Measurements from ENCODE around the gene USP10. TPM values are rescaled to one million over a fixed set of nuclear protein-coding genes. Genes with fewer than 3 reads are reported as not detected.
"Not testable (repeated sequence)": the region's sequence is repeated elsewhere in the genome, so short reads cannot be mapped to it uniquely, and the experiment has no call there.

The USP10 gene
- total RNA-seq, 2 experiments from 2014 or later: 99.3 to 106 TPM

- Histone ChIP-seq H3K4me1 (ENCODE audit: insufficient read depth, low read length) (no peaks in the 10 kb centered on the region), H3K36me3 (ENCODE audit: insufficient read depth, low read length) (no peaks in the 10 kb centered on the region), H3K27me3 (ENCODE audit: control insufficient read depth in 1 of 2, insufficient read depth in 2 of 2, low read length in 2 of 2) (peaks cover 0 to 5% of the 10 kb centered on the region in 2 experiments), H3K4me3 (ENCODE audit: low read length) (no peak overlapping the region), H3K27ac (ENCODE audit: low read depth in 1 of 2, low read length in 2 of 2) (no peak overlapping the region), H3K9me3 (ENCODE audit: control insufficient read depth in 1 of 2, insufficient read depth in 1 of 2, low read length in 2 of 2) (no peaks in the 10 kb centered on the region)
- H3K9me3 Mint-ChIP-seq: no peaks in the 10 kb centered on the region
- no peak overlapping the region for H3K27ac Mint-ChIP-seq
- no peak for DNase-seq
- no peaks in the 10 kb centered on the region for H3K4me1 Mint-ChIP-seq (ENCODE audit: low read depth)
- intact Hi-C loops (cut with DNase I, micrococcal nuclease): no loop called here
- no peak overlapping the region for H3K4me3 Mint-ChIP-seq
- CTCF ChIA-PET: interaction anchor here (2.7 kb wide), 1 partner anchor 15 kb away, joined by 7 read pairs; no protein-coding TSS in a partner anchor
- ATAC-seq (ENCODE audit: poor library complexity): no peak
- POLR2A ChIA-PET: interaction anchor here (1.1 kb wide), 1 partner anchor 14 kb away, joined by 3 read pairs; no protein-coding TSS in a partner anchor
- TF ChIP-seq, protein P1, sequence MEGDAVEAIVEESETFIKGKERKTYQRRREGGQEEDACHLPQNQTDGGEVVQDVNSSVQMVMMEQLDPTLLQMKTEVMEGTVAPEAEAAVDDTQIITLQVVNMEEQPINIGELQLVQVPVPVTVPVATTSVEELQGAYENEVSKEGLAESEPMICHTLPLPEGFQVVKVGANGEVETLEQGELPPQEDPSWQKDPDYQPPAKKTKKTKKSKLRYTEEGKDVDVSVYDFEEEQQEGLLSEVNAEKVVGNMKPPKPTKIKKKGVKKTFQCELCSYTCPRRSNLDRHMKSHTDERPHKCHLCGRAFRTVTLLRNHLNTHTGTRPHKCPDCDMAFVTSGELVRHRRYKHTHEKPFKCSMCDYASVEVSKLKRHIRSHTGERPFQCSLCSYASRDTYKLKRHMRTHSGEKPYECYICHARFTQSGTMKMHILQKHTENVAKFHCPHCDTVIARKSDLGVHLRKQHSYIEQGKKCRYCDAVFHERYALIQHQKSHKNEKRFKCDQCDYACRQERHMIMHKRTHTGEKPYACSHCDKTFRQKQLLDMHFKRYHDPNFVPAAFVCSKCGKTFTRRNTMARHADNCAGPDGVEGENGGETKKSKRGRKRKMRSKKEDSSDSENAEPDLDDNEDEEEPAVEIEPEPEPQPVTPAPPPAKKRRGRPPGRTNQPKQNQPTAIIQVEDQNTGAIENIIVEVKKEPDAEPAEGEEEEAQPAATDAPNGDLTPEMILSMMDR (IDR thresholded peaks at IDR 0.05): no peak
- no peaks in the 10 kb centered on the region for H3K36me3 Mint-ChIP-seq (ENCODE audit: low read depth)
- H3K27me3 Mint-ChIP-seq: no peaks in the 10 kb centered on the region
Measured at GRCh38 chr16:84686707-84687298, 13.0 kb upstream of the USP10 start.

DNA sequence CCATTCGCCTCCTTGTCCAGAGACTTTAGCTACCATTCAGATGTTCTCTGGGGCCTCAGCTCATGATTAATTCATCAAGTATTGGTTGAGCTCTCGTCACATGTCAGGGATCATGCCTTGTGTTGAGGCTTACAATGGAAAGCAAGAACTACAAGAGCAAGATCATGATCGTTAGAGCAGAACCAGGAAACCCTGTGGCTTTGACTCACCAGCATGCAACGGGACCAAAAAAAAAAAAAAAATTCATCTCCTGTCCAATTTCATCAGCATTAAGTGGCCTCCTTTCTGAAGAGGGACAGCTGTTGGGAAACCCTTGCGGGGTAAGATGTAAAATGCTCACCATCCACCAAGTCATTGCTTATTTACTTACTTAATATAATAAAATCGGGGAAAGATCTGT lies 12.1 kb upstream of the USP10 start:
- intact Hi-C loops (cut with DNase I, micrococcal nuclease): no loop called here
- no peaks in the 10 kb centered on the region for H3K4me1 ChIP-seq (ENCODE audit: insufficient read depth, low read length)
- H3K9me3 ChIP-seq (ENCODE audit: control insufficient read depth in 1 of 2, insufficient read depth in 1 of 2, low read length in 2 of 2): no peaks in the 10 kb centered on the region
- H3K27ac ChIP-seq (ENCODE audit: low read depth in 1 of 2, low read length in 2 of 2): no peak overlapping the region
- no peaks in the 10 kb centered on the region for H3K36me3 ChIP-seq (ENCODE audit: insufficient read depth, low read length)
- ChIA-PET CTCF (interaction anchor here (0.6 kb wide), 2 partner anchors 56 to 623 kb away, joined by 3 to 4 read pairs; no protein-coding TSS in a partner anchor), POLR2A (no interaction called here)
- Mint-ChIP-seq H3K4me3 (no peak overlapping the region), H3K4me1 (ENCODE audit: low read depth) (no peaks in the 10 kb centered on the region), H3K27ac (no peak overlapping the region), H3K27me3 (no peaks in the 10 kb centered on the region), H3K36me3 (ENCODE audit: low read depth) (no peaks in the 10 kb centered on the region), H3K9me3 (no peaks in the 10 kb centered on the region)
- TF ChIP-seq, protein P1 (IDR thresholded peaks at IDR 0.05): no peak
- DNase-seq (peak in 2 of 14 experiments; percentile 34 to 51), ATAC-seq (ENCODE audit: poor library complexity) (no peak)
- H3K27me3 ChIP-seq (ENCODE audit: control insufficient read depth in 1 of 2, insufficient read depth in 2 of 2, low read length in 2 of 2): peaks cover 0 to 4% of the 10 kb centered on the region in 2 experiments
- no peak overlapping the region for H3K4me3 ChIP-seq (ENCODE audit: low read length)

GRCh38 chr16:84688163-84688562 lies 11.6 kb upstream of the USP10 start:
- H3K27me3 ChIP-seq (ENCODE audit: control insufficient read depth in 1 of 2, insufficient read depth in 2 of 2, low read length in 2 of 2); H3K4me3 ChIP-seq (ENCODE audit: low read length); CTCF ChIA-PET; POLR2A ChIA-PET; H3K36me3 ChIP-seq (ENCODE audit: insufficient read depth, low read length); intact Hi-C loops (cut with DNase I, micrococcal nuclease); H3K9me3 Mint-ChIP-seq; H3K27ac ChIP-seq (ENCODE audit: low read depth in 1 of 2, low read length in 2 of 2); DNase-seq; H3K4me1 Mint-ChIP-seq (ENCODE audit: low read depth); H3K36me3 Mint-ChIP-seq (ENCODE audit: low read depth); H3K4me1 ChIP-seq (ENCODE audit: insufficient read depth, low read length); H3K27ac Mint-ChIP-seq; ATAC-seq (ENCODE audit: poor library complexity); H3K9me3 ChIP-seq (ENCODE audit: control insufficient read depth in 1 of 2, insufficient read depth in 1 of 2, low read length in 2 of 2); H3K4me3 Mint-ChIP-seq; H3K27me3 Mint-ChIP-seq: not testable (repeated sequence)

DNA sequence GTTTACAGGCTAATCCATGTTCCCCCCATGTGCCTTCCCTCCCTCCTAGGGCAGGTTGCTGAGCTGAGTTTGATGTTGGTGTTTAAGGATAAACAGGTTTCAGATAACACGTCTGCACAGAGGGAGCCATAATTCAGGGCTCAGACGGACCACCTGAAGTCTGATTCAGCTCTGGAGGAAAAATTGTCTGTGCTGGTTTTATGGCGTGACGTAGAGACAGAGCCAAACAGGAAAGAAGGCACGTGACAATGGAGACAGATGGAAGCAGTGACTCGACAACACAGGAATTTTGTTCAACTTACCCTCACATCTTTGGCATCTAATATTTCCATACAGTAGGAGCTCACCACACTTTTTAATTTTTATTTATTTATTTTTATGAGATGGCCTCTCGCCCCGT lies 10.7 kb upstream of the USP10 start:
- H3K36me3 Mint-ChIP-seq (ENCODE audit: low read depth): no peaks in the 10 kb centered on the region
- Histone ChIP-seq H3K27me3 (ENCODE audit: control insufficient read depth in 1 of 2, insufficient read depth in 2 of 2, low read length in 2 of 2) (peaks cover 0 to 2% of the 10 kb centered on the region in 2 experiments), H3K9me3 (ENCODE audit: control insufficient read depth in 1 of 2, insufficient read depth in 1 of 2, low read length in 2 of 2) (no peaks in the 10 kb centered on the region), H3K4me3 (ENCODE audit: low read length) (no peak overlapping the region), H3K36me3 (ENCODE audit: insufficient read depth, low read length) (no peaks in the 10 kb centered on the region), H3K4me1 (ENCODE audit: insufficient read depth, low read length) (no peaks in the 10 kb centered on the region), H3K27ac (ENCODE audit: low read depth in 1 of 2, low read length in 2 of 2) (no peak overlapping the region)
- H3K27me3 Mint-ChIP-seq: no peaks in the 10 kb centered on the region
- DNase-seq (no peak), ATAC-seq (ENCODE audit: poor library complexity) (no peak)
- intact Hi-C loops (cut with DNase I, micrococcal nuclease): no loop called here
- POLR2A ChIA-PET: interaction anchor here (1.3 kb wide), 1 partner anchor 9 kb away, joined by 3 read pairs; no protein-coding TSS in a partner anchor
- no peaks in the 10 kb centered on the region for H3K4me1 Mint-ChIP-seq (ENCODE audit: low read depth)
- TF ChIP-seq, protein P1 (IDR thresholded peaks at IDR 0.05): no peak
- H3K4me3 Mint-ChIP-seq: no peak overlapping the region
- no peak overlapping the region for H3K27ac Mint-ChIP-seq
- CTCF ChIA-PET: no interaction called here
- H3K9me3 Mint-ChIP-seq: no peaks in the 10 kb centered on the region
